ENCODE results near the gene B3GALT6.

DNA sequence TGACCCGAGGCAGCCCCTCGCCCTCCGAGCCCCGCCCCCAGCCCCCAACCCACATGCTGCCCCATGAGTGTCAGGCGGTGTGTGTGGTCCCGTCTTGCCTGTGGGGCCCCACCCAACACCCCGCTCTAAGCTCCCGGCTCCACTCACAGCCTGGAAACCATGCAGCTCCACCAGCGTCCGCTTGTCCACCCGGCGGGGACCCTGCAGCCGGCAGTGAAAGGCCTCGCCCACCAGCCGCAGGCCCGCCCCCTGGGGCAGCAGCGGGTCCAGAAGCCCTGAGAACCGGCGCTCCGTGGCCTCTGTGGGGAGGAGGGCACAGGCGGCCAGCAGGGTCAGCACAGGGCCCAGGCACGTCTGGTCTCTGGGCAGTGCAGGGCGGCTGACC, 11.8 kb downstream of the B3GALT6 start:
- no peak for TF ChIP-seq POLR2A (IDR thresholded peaks at IDR 0.05; ENCODE audit: extremely low read depth, insufficient read length)
- TF ChIP-seq, protein P1, sequence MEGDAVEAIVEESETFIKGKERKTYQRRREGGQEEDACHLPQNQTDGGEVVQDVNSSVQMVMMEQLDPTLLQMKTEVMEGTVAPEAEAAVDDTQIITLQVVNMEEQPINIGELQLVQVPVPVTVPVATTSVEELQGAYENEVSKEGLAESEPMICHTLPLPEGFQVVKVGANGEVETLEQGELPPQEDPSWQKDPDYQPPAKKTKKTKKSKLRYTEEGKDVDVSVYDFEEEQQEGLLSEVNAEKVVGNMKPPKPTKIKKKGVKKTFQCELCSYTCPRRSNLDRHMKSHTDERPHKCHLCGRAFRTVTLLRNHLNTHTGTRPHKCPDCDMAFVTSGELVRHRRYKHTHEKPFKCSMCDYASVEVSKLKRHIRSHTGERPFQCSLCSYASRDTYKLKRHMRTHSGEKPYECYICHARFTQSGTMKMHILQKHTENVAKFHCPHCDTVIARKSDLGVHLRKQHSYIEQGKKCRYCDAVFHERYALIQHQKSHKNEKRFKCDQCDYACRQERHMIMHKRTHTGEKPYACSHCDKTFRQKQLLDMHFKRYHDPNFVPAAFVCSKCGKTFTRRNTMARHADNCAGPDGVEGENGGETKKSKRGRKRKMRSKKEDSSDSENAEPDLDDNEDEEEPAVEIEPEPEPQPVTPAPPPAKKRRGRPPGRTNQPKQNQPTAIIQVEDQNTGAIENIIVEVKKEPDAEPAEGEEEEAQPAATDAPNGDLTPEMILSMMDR (IDR thresholded peaks at IDR 0.05; ENCODE audit: low read depth, low read length), result no peak
